Measurements from ENCODE around the gene SLC24A3. TPM values are rescaled to one million over a fixed set of nuclear protein-coding genes. Genes with fewer than 3 reads are reported as not detected.
A peak's percentile ranks its signal among the peaks of the same experiment; 100 is the strongest.

Gene SLC24A3
- total RNA-seq = 10 to 100 TPM in 1 of 3 donors, 1 to 10 TPM in 2; 4.3 to 34.9 (median 5.7) TPM
- long read RNA-seq, donor 1, partial matches to known transcripts = 9 of 11 reads
- long read RNA-seq, donor 1, other reads (novel, unspliced or antisense) = 2 of 11 reads
- long read RNA-seq, donor 2 = 0 reads

DNA sequence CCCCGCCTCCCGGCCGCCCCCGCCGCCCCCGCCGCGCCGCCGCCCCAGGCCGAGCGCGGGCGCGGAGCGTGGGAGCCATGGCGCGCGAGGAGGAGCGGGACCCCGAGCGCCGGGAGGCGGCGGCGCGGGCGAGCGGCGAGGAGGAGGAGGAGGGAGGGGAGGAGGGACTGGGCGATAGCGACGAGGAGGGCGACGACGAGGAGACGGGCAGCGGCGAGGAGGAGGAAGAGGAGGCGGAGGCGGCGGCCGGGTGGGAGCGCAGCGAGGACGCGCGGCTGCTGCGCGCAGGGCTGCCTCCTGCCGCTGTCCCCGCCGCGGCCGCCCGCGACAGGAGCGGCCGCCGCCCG is at the start of gene SLC24A3:
TSS of gene SLC24A3 (plus strand) at position 174 of the 347 bp plus-strand sequence.
- H3K4me1 ChIP-seq (ENCODE audit: low read depth) = no peaks in the 10 kb centered on the region
- no peaks in the 10 kb centered on the region for H3K9me3 ChIP-seq
- peak within 1 kb of the TSS; percentile 24 for H3K4me3 ChIP-seq
- DNase-seq (peak in 2 of 3 donors; percentile 47 to 63), ATAC-seq (no peak)
- TF ChIP-seq, protein P1, sequence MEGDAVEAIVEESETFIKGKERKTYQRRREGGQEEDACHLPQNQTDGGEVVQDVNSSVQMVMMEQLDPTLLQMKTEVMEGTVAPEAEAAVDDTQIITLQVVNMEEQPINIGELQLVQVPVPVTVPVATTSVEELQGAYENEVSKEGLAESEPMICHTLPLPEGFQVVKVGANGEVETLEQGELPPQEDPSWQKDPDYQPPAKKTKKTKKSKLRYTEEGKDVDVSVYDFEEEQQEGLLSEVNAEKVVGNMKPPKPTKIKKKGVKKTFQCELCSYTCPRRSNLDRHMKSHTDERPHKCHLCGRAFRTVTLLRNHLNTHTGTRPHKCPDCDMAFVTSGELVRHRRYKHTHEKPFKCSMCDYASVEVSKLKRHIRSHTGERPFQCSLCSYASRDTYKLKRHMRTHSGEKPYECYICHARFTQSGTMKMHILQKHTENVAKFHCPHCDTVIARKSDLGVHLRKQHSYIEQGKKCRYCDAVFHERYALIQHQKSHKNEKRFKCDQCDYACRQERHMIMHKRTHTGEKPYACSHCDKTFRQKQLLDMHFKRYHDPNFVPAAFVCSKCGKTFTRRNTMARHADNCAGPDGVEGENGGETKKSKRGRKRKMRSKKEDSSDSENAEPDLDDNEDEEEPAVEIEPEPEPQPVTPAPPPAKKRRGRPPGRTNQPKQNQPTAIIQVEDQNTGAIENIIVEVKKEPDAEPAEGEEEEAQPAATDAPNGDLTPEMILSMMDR (IDR thresholded peaks at IDR 0.05) = no peak
- intact Hi-C loops (cut with DNase I, micrococcal nuclease) = no loop called here
- no peaks in the 10 kb centered on the region for H3K36me3 ChIP-seq (ENCODE audit: low read depth)

DNA sequence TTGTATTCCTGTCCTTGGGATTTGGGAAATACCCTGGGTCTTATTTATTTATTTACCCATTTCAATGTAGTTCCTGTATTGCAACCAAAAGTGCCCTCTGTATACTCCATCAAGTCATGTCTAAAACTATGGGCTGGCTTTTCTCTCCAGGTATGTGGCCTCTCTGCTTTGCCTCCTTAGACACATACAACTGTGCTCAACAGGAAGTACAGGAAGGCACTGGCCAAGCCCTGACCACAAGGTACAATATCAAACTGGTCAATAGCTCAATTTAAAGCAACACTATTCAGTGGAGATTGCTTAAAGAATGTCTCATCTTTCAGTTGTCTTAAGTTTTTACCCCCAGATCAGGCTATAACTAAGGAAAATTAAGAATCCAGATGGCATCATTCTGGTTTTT is 42.3 kb upstream of the SLC24A3 start:
- peak; percentile 62 for ATAC-seq
- H3K4me3 ChIP-seq = no peak overlapping the region
- H3K4me1 ChIP-seq (ENCODE audit: low read depth) = no peaks in the 10 kb centered on the region
- no peak for DNase-seq
- TF ChIP-seq, protein P1 (IDR thresholded peaks at IDR 0.05) = no peak
- peaks cover 8% of the 10 kb centered on the region for H3K9me3 ChIP-seq
- intact Hi-C loops (cut with DNase I, micrococcal nuclease) = no loop called here
- H3K36me3 ChIP-seq (ENCODE audit: low read depth) = no peaks in the 10 kb centered on the region

DNA sequence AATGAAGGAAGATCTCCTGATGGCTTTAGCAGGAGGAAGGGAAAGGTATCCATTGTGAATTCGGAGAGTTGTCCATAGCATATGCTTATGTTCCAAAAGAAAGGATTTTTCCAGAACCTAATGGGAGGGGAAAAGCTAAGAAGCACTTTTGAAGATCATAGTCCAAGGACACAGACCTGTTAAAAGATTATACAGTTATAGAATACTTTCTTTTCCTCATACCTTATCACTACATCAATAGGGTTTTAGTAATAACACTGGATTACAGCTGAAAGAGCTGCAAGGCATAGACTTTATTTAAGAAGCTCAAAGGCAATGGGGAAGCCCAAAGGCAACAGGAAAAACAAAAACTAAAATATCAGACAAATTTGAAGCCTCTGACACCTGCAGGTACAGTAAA is 39.8 kb upstream of the SLC24A3 start:
- no peaks in the 10 kb centered on the region for H3K4me1 ChIP-seq (ENCODE audit: low read depth)
- no peak overlapping the region for H3K4me3 ChIP-seq
- H3K9me3 ChIP-seq = peaks cover 2% of the 10 kb centered on the region
- TF ChIP-seq, protein P1 (IDR thresholded peaks at IDR 0.05) = no peak
- intact Hi-C loops (cut with DNase I, micrococcal nuclease) = no loop called here
- no peaks in the 10 kb centered on the region for H3K36me3 ChIP-seq (ENCODE audit: low read depth)
- ATAC-seq = peak; percentile 58
- DNase-seq = no peak

DNA sequence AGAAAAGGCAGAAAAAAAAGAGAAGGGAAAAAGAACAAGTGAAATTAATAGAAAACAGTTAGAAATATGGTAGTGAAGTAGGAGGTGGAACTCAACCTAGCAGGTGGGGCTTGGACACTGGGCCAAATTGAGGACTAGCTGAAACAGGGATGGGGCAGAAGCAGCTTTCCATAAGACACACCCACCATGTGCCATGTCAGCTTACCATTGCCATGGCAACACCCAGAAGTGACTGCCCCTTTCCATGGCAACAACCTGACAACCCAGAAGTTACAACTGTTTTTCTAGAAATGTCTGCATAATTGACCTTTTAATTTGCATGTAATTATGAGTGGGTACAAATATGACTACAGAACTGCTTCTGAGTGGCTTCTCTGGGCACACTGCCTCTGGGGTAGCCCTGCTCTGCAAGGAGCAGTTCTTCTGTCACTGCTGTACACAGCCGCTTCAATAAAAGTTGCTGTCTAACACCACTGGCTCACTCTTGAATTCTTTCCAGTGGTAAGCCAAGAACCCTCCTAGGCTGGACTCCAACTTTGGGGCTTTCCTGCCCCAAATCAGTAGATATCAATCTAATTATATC is 35.9 kb upstream of the SLC24A3 start:
- intact Hi-C loops (cut with DNase I, micrococcal nuclease) = no loop called here
- Histone ChIP-seq H3K4me3 (no peak overlapping the region), H3K36me3 (ENCODE audit: low read depth) (no peaks in the 10 kb centered on the region), H3K4me1 (ENCODE audit: low read depth) (no peaks in the 10 kb centered on the region), H3K9me3 (no peaks in the 10 kb centered on the region)
- DNase-seq = no peak
- ATAC-seq = no peak
- TF ChIP-seq, protein P1 (IDR thresholded peaks at IDR 0.05) = no peak

DNA sequence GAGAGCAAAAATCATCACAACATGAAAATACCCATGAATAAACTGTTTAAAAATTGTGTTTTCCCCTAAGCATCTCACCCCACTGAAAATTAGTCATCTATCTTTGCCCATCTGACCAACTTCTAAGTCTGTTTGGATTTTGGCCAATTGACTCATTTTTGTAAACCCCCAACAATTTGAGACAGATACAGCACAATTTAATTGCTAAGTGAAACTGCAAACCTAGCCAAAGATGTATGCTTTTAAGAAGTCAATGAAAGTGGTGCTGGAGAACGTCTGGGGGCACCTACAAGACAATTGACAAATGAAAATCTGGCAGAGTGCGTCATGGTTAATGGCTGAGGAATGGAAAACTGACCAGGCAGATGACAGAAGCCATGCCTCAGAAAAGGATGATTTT is 30.9 kb upstream of the SLC24A3 start:
- ATAC-seq (no peak), DNase-seq (no peak)
- Histone ChIP-seq H3K4me1 (ENCODE audit: low read depth) (no peaks in the 10 kb centered on the region), H3K9me3 (no peaks in the 10 kb centered on the region), H3K36me3 (ENCODE audit: low read depth) (no peaks in the 10 kb centered on the region), H3K4me3 (no peak overlapping the region)
- intact Hi-C loops (cut with DNase I, micrococcal nuclease) = no loop called here
- TF ChIP-seq, protein P1 (IDR thresholded peaks at IDR 0.05) = no peak

DNA sequence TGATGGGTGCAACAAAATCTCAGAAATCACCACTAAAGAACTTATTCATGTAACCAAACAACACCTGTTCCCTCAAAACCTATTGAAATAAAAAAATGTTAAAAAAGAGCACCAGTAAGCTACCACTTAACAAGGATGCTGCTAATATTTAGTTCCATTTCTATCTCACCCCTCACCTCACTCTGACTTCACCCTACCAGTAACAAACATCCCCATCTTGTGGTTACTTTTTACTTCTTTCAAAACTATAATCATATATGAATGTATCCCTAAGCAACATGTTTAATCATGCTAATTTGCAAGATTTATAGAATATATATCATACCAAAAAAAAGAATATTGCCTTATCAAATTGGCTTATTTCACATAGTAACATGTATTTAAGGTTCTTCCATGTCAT is 27.4 kb upstream of the SLC24A3 start:
- H3K4me1 ChIP-seq (ENCODE audit: low read depth) = no peaks in the 10 kb centered on the region
- TF ChIP-seq, protein P1 (IDR thresholded peaks at IDR 0.05) = no peak
- no peak overlapping the region for H3K4me3 ChIP-seq
- H3K9me3 ChIP-seq = no peaks in the 10 kb centered on the region
- DNase-seq (no peak), ATAC-seq (no peak)
- intact Hi-C loops (cut with DNase I, micrococcal nuclease) = no loop called here
- H3K36me3 ChIP-seq (ENCODE audit: low read depth) = no peaks in the 10 kb centered on the region
